OCI-LY1 (cell line): ENCODE data around the gene BAIAP3.
A peak's percentile ranks its signal among the peaks of the same experiment; 100 is the strongest.

Experiments used
- H2AFZ ChIP-seq: fragments of 200-600 bp; sonication (generic), shearing (Covaris generic); 2 replicates; pipeline ENCODE4 v1.6.0; 2014; ENCODE audit warnings: antibody characterized with exemption, mild to moderate bottlenecking, low read length
- H3F3A ChIP-seq: fragments of 200-600 bp; sonication (generic), shearing (Covaris generic); 2 replicates; pipeline ENCODE4 v1.6.0; 2014; ENCODE audit warnings: mild to moderate bottlenecking, antibody characterized with exemption, low read length, moderate library complexity; ENCODE audit not compliant: insufficient read depth
- H3K27ac ChIP-seq: fragments of 200-600 bp; sonication (generic); 2 replicates; pipeline ENCODE4 v1.5.1; 2014; ENCODE audit warnings: low read length, mixed run types, mild to moderate bottlenecking, low read depth; ENCODE audit not compliant: poor library complexity, severe bottlenecking
- H3K27me3 ChIP-seq: fragments of 200-600 bp; sonication (generic); 2 replicates; pipeline ENCODE4 v1.6.0; 2014; ENCODE audit warnings: antibody characterized with exemption, mild to moderate bottlenecking, low read length, moderate library complexity; ENCODE audit not compliant: insufficient read depth
- H3K36me3 ChIP-seq: fragments of 200-600 bp; sonication (generic); 2 replicates; pipeline ENCODE4 v1.6.1; 2014; ENCODE audit warnings: mild to moderate bottlenecking, antibody characterized with exemption, low read length, moderate library complexity, mixed read lengths; ENCODE audit not compliant: insufficient read depth
- H3K4me1 ChIP-seq: fragments of 200-600 bp; sonication (generic); 2 replicates; pipeline ENCODE4 v1.5.1; 2014; ENCODE audit warnings: mild to moderate bottlenecking, low read length, moderate library complexity; ENCODE audit not compliant: insufficient read depth, severe bottlenecking
- H3K4me2 ChIP-seq: fragments of 200-600 bp; sonication (generic), shearing (Covaris generic); 2 replicates; pipeline ENCODE4 v1.6.1; 2014; ENCODE audit warnings: low read length
- H3K4me3 ChIP-seq: fragments of 200-600 bp; sonication (generic); 2 replicates; pipeline ENCODE4 v1.5.1; 2014; ENCODE audit warnings: low read length, low read depth, mild to moderate bottlenecking, mixed read lengths; ENCODE audit not compliant: poor library complexity, severe bottlenecking
- H3K79me2 ChIP-seq: fragments of 200-600 bp; shearing (Covaris generic); 2 replicates; pipeline ENCODE4 v1.6.1; 2016; ENCODE audit warnings: mixed run types, low read length, mixed read lengths; ENCODE audit not compliant: insufficient read depth
- H3K9ac ChIP-seq: fragments of 200-600 bp; sonication (generic), shearing (Covaris generic); 2 replicates; pipeline ENCODE4 v1.6.1; 2014; ENCODE audit warnings: mild to moderate bottlenecking, low read length, mixed read lengths
- H3K9me2 ChIP-seq: fragments of 200-600 bp; sonication (generic), shearing (Covaris generic); 2 replicates; pipeline ENCODE4 v1.6.1; 2014; ENCODE audit warnings: low read depth, mild to moderate bottlenecking, low read length, mixed read lengths
- H3K9me3 ChIP-seq: fragments of 200-600 bp; shearing (Covaris generic); 2 replicates; pipeline ENCODE4 v1.6.1; 2014; ENCODE audit warnings: low read length, mixed read lengths
- H4K20me1 ChIP-seq: fragments of 200-600 bp; sonication (generic), shearing (Covaris generic); 2 replicates; pipeline ENCODE4 v1.6.0; 2016; ENCODE audit warnings: mild to moderate bottlenecking, low read length; ENCODE audit not compliant: insufficient read depth
- EZH2 ChIP-seq: fragments of 200-600 bp; sonication (generic), shearing (Covaris generic); IDR thresholded peaks from 2 replicates; pipeline ENCODE4 v1.8.0; 2017; ENCODE audit warnings: borderline replicate concordance, mixed run types, mild to moderate bottlenecking, antibody characterized with exemption, low read length, moderate library complexity, mixed read lengths
- TF ChIP-seq, protein P1 (sequence below): fragments of 200-600 bp; sonication (generic), shearing (Covaris generic); IDR thresholded peaks from 2 replicates; pipeline ENCODE4 v1.5.1; 2017; ENCODE audit warnings: mild to moderate bottlenecking, antibody characterized with exemption, low read length, moderate library complexity, mixed read lengths

Gene BAIAP3

DNA sequence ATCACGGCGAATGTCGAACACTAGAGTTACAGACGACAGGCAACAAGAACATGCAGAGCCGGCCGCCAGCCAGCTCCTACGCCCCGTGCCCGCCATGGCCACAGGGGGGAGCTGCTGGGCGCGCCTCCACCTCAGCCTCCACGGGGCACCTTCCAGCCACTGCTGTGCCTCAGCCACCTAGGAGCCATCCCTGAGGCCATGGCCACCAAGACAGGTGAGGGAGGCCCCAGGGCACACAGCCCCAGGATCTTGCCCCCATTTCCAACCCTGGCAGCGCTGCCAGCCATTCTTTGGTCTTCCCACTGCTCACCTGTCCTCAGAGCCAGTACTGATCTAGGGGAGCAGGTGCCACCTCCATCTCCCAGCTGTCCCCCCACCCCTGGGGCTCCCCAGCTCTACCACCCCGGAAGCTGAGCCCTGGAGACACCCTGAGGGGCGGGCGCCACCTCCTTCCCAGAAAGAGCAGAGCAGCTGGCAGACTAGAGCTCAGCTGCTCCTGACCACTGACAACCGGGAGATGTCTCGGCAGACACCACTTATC is 30.1 kb downstream of the BAIAP3 start:
- Histone ChIP-seq H3K79me2 (no peaks in the 10 kb centered on the region), H3K36me3 (peaks cover 78% of the 10 kb centered on the region)

DNA sequence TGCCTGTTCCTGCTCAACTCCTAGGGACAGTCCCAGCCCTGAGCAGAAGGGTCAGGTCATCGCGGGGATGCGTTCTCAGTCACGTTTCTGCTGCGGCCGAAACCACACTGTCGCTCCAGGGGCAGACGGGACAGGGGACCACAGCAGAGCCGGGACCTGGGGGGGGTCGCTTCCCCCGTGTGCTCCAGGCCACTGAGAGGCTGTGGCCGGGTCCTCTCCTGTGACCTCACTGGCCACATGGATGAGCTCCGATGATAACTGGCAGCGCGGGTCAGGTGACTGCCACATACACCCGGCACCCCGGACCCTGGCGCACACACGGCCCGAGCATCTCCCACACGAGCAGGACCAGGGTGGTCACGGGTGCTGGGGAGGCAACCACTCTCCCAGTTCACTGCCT is 31.1 kb downstream of the BAIAP3 start:
- H2AFZ ChIP-seq: no peak overlapping the region
- 0 out of 2 replicates have a peak, but pooled peaks cover 3% of the 10 kb centered on the region for H3F3A ChIP-seq
- no peaks in the 10 kb centered on the region for H4K20me1 ChIP-seq
- TF ChIP-seq, protein P1, sequence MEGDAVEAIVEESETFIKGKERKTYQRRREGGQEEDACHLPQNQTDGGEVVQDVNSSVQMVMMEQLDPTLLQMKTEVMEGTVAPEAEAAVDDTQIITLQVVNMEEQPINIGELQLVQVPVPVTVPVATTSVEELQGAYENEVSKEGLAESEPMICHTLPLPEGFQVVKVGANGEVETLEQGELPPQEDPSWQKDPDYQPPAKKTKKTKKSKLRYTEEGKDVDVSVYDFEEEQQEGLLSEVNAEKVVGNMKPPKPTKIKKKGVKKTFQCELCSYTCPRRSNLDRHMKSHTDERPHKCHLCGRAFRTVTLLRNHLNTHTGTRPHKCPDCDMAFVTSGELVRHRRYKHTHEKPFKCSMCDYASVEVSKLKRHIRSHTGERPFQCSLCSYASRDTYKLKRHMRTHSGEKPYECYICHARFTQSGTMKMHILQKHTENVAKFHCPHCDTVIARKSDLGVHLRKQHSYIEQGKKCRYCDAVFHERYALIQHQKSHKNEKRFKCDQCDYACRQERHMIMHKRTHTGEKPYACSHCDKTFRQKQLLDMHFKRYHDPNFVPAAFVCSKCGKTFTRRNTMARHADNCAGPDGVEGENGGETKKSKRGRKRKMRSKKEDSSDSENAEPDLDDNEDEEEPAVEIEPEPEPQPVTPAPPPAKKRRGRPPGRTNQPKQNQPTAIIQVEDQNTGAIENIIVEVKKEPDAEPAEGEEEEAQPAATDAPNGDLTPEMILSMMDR: no peak
- no peak for TF ChIP-seq EZH2
- H3K9ac ChIP-seq: no peak overlapping the region
- H3K4me1 ChIP-seq: no peaks in the 10 kb centered on the region
- H3K27me3 ChIP-seq: no peaks in the 10 kb centered on the region
- no peak overlapping the region for H3K4me2 ChIP-seq
- no peaks in the 10 kb centered on the region for H3K9me2 ChIP-seq
- H3K27ac ChIP-seq: no peak overlapping the region
- no peaks in the 10 kb centered on the region for H3K79me2 ChIP-seq
- H3K36me3 ChIP-seq: peaks cover 77% of the 10 kb centered on the region
- no peak overlapping the region for H3K4me3 ChIP-seq
- H3K9me3 ChIP-seq: no peaks in the 10 kb centered on the region

More for the DNA sequence above, 30.1 kb downstream of the BAIAP3 start:
- TF ChIP-seq, protein P1: peak; percentile 93
- no peak for TF ChIP-seq EZH2
- Histone ChIP-seq H3K27me3 (no peaks in the 10 kb centered on the region), H4K20me1 (no peaks in the 10 kb centered on the region), H3K9ac (no peak overlapping the region), H2AFZ (no peak overlapping the region), H3K9me2 (no peaks in the 10 kb centered on the region), H3K4me2 (no peak overlapping the region), H3F3A (0 out of 2 replicates have a peak, but pooled peaks cover 3% of the 10 kb centered on the region), H3K4me3 (no peak overlapping the region), H3K9me3 (no peaks in the 10 kb centered on the region), H3K27ac (no peak overlapping the region), H3K4me1 (no peaks in the 10 kb centered on the region)

DNA sequence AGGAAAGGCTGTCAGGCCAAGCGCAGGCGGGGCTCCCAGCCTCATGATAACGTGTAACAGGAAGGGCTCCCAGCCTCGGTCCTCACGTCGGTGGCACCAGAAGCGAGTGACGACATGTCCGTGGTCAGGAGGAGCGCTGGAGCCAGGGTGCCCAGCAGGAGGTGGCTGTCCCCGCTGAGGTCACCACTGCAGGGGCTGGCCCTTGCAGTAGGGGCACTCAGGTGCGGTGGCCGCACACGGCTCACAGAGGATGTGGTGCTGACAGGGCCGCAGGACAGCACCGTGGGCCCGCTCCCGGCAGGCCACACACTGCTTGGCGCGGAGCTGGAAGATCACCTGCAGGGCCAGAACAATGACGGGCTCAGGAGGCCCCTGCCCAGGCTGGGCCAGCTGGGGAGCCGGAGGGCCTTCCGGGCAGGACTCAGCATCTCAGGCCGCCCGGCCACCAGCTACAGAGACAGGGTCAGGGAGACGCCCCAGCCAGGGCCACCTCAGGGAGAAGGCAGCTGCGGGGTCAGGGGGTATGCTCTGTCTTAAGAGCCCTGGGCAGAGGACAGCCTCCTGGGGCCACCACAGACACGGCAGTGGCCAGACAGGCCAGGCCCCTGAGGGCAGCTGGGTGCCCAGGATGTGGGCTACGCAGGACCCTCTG is 32.7 kb downstream of the BAIAP3 start:
- Histone ChIP-seq H3K9me3 (no peaks in the 10 kb centered on the region), H3K9ac (no peak overlapping the region), H3K9me2 (no peaks in the 10 kb centered on the region), H2AFZ (no peak overlapping the region), H4K20me1 (no peaks in the 10 kb centered on the region), H3K36me3 (peaks cover 69% of the 10 kb centered on the region), H3K4me3 (no peak overlapping the region), H3K79me2 (no peaks in the 10 kb centered on the region), H3K4me1 (no peaks in the 10 kb centered on the region), H3K27me3 (no peaks in the 10 kb centered on the region), H3K27ac (no peak overlapping the region), H3F3A (0 out of 2 replicates have a peak, but pooled peaks cover 3% of the 10 kb centered on the region), H3K4me2 (no peak overlapping the region)
- TF ChIP-seq EZH2: no peak
- TF ChIP-seq, protein P1: no peak
